ENCODE results near the gene UBA7. TPM values are rescaled to one million over a fixed set of nuclear protein-coding genes. Genes with fewer than 3 reads are reported as not detected.
"Not testable (repeated sequence)": the region's sequence is repeated elsewhere in the genome, so short reads cannot be mapped to it uniquely, and the experiment has no call there.

The UBA7 gene, protein sequence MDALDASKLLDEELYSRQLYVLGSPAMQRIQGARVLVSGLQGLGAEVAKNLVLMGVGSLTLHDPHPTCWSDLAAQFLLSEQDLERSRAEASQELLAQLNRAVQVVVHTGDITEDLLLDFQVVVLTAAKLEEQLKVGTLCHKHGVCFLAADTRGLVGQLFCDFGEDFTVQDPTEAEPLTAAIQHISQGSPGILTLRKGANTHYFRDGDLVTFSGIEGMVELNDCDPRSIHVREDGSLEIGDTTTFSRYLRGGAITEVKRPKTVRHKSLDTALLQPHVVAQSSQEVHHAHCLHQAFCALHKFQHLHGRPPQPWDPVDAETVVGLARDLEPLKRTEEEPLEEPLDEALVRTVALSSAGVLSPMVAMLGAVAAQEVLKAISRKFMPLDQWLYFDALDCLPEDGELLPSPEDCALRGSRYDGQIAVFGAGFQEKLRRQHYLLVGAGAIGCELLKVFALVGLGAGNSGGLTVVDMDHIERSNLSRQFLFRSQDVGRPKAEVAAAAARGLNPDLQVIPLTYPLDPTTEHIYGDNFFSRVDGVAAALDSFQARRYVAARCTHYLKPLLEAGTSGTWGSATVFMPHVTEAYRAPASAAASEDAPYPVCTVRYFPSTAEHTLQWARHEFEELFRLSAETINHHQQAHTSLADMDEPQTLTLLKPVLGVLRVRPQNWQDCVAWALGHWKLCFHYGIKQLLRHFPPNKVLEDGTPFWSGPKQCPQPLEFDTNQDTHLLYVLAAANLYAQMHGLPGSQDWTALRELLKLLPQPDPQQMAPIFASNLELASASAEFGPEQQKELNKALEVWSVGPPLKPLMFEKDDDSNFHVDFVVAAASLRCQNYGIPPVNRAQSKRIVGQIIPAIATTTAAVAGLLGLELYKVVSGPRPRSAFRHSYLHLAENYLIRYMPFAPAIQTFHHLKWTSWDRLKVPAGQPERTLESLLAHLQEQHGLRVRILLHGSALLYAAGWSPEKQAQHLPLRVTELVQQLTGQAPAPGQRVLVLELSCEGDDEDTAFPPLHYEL
- total RNA-seq (2014; rRNA removed; shearing (Covaris generic)), result 22.3 and 27.2 TPM in 2 replicates

GRCh38 chr3:49813497-49814174, at the start of gene UBA7:
TSS of gene UBA7 (minus strand) at chr3:49813953. CDS start at chr3:49813787, 166 bp downstream.
- peak; percentile 88 for DNase-seq (ENCODE audit: low read depth)

- DNase-seq (ENCODE audit: low read depth), result no peak
Observed at GRCh38 chr3:49859576-49860305, 46.0 kb upstream of the UBA7 start.

DNA sequence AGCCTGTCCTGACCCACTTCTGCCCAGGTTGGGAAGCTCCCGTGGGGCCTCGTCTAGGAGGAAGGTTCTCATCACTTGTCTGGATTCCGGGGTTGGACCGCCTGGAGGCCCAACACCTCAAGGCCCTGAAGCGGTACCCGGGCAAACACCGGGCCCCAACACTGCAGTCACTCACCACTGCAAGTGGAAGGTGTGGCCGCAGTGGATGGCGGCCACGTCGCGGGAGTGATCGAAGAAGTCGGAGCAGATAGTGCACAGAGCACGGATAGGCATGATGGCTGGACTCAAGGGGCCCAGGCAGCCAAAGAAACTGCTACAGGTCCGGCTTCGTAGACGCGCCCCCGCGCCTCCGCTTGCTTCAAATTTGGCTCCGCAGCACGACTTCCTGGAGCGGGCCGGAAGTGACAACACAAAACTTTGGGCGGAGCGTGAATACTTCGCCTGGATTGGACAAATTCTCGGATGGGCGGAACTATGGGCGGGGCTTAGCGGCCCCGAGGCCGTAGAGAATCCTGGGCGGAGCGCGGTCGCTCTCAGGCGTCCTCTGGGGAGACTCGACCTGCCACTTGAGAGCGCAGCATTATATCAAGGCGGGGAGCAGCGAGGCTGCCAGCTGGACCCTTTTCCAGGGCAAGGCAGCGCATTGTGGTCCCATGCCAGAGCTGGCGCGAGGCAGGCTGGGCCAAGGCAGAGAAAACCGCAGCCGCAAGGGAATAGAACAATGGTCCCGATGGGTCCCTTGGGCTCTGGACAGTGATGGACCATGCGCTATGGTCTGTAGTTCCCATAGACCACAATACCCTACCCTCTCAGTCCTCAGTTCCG, 42.6 kb upstream of the UBA7 start, which contains the start of gene TRAIP:
TSS of gene TRAIP (minus strand) at position 384 of the 825 bp plus-strand sequence. CDS start at position 273, 111 bp downstream.
- DNase-seq (ENCODE audit: low read depth), result peak; percentile 92

DNA sequence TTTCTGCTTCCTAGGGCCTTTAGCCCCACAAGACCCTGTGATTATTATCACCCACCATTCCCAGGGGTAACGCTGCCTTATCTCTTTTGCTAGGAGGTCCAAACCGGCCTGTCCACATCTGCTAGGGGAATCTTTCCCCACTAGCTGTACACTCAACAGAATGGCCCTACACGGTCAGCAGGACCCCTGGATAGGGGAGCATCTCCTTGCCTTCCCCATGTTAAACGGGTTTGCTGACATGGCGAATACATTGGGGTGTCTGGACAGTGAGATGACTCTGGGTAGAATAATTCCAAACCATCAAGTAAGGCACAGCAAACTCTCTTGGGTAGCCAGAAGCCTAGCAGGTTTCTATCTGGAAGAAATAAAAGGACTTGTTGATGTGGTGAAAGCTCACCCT, 41.9 kb upstream of the UBA7 start:
- no peak for DNase-seq (ENCODE audit: low read depth)

DNA sequence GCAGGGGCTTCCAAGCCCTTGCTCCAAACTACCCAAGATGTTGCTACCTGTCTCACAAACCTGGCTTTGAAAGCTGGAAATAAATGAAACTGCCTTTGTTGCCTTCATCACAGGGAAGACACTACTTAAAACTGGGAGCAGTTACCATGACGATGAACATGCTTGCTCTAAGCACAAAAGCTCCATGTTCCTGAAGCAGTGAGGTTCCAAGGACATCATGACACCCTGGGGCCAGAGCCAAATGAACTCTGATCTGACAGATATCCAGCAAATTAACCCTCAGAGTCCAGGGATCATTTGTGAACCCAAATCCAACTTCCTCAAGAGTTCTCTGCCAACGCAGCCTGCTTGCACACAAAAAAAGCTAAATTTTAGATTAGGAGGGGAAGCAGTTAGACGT, 31.9 kb upstream of the UBA7 start:
- no peak for DNase-seq (ENCODE audit: low read depth)

- peak; percentile 21 for DNase-seq (ENCODE audit: low read depth)
Observed at GRCh38 chr3:49844464-49845183, 30.9 kb upstream of the UBA7 start.

DNA sequence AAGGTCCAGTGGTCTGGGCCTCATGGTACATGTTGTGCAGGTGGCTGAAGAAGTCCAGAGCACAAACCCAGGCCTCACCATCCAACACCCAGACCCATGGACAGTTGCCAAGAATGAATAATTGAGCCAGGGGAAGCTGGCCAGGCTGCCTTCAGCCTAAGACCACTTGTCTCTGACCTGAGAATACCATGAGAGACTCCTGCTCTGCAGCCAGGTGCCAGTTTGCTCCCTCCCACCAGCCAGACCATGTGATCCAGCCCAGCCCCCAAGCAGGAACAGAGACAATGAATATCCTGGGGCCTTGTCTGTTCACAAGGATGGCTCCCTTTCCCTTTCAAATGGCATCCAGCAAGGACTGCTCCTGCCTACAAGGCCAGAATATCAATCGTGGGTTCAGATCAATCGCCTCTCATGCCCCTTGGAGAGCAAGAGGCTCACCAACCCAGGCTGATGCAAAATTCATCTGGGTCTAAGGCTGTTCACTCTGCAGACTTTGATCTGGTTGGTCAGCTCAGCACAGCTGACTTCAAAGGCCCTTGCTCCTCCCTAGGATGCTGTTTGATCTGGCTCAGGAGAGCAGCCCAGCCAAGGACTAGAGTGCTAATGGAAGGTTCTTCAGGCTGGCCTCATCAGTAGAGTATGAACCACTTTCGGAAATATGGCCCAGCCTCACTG, 29.2 kb upstream of the UBA7 start:
- DNase-seq (ENCODE audit: low read depth), result no peak

DNA sequence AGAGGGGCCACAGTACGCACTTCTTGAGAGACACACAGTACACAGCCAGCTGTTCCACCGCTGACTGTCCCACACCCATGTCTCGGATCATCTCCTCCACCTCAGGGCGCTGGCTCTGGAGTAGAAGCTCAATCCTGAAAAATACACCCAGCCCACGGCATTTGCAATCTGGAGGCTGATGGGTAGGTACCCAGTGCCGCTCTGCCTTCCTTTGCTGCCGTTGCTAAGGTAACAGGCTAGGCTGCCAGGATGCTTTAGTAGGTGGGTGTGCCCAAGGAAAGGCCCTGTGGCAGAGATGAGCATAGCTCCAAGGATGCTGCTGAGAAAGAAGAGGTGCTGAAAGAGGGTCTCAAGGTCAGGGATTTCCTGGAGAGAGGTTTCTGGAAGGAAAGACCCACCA, 28.1 kb upstream of the UBA7 start:
- DNase-seq (ENCODE audit: low read depth), result no peak

DNA sequence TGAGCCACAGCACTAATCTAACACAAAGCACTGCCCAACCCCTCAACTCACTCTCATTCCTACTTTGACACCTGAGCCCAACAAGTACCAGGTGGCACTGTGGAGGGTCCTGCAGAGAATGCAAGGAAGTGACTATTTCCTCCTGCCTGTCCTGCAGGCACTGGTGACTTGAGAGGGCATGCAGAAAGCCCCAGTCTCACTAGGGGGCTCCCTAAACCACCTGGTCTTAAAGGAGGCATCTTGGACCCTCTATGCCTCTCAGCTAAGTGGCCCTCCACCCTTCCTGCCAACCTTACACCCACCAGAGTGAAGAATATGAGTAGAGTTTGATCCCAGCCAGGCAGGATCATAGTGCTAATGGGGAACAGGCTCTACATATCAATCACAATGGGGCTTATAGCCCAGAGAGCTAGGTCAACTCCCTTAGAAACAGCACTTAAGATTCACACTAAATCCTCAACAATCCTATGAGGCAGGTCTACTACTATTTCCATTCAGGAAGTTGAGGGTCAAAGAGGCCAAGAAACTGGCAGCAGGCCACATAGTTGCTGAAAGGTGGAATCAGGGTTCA, 27.5 kb upstream of the UBA7 start:
- peak; percentile 23 for DNase-seq (ENCODE audit: low read depth)

GRCh38 chr3:49840388-49840787, 26.6 kb upstream of the UBA7 start:
- no peak for DNase-seq (ENCODE audit: low read depth)

GRCh38 chr3:49839193-49839809, 25.5 kb upstream of the UBA7 start:
- DNase-seq (ENCODE audit: low read depth), result peak; percentile 69

DNA sequence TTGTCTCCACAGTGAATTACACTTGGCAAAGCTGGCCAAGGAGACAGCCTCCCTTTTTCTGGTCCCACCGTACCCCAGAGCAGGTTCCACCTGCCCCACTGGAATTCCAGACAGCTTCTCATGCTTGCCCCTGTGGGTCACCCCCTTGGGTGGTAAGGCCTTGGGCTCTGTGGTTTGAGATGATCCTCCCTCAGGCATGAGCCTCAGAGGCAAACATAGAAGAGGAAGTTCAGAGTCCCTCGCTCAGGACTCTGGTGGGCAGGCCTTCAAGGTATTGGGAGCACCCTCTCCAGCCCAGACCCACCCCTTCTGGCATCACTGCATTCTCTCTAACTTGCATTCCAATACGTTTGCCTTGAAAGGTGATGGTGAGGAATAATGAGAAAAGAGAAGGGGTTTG, 17.6 kb upstream of the UBA7 start:
- DNase-seq (ENCODE audit: low read depth), result no peak

DNA sequence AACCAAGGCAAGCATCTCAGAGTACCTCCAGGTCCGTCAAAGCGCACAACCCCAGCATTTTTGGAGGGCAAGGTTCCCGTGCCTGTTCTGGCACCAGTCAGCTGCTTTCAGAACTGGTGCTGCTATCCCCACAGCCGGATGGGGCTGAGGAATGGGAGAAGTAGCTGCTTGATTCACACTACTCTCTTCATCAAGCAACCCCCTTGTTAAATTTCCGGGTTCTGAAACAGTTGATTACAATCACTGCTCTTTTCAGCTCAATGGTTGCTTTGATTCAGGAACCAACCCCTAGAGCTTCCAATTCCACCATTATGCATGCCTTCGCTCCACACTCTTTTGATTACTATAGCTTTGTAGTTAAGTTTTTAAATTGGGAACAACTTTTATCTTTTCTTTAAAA, 12.3 kb upstream of the UBA7 start:
- peak; percentile 8 for DNase-seq (ENCODE audit: low read depth)

- DNase-seq (ENCODE audit: low read depth), result not testable (repeated sequence)
Observed at GRCh38 chr3:49823131-49823530, 9.4 kb upstream of the UBA7 start.

GRCh38 chr3:49812916-49813496, 747 bp downstream of the UBA7 start:
- no peak for DNase-seq (ENCODE audit: low read depth)

- no peak for DNase-seq (ENCODE audit: low read depth)
Observed at GRCh38 chr3:49807431-49808114, 6.2 kb downstream of the UBA7 start.

DNA sequence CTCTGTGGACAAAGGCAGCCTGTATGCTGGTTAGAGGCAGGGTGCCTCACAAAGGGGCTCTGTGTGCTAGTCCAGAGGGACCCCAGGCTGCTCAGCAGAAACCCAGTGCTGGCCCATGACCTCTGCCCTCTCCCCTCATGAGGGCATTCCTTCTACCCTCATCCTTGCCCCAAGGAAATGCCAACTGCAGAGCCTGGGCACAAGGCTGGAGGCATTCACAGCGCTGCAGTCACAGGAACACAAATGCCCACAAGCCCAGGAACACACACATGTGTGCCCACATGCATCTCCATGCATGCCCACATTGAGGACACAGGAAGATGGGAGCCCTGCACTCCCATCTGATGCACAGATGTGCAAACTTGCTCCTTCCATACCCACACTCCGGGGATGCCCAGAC, 6.9 kb downstream of the UBA7 start:
- no peak for DNase-seq (ENCODE audit: low read depth)
